OCI-LY1 (cell line): ENCODE results near the gene POLR2J3.
"Not testable (repeated sequence)": the region's sequence is repeated elsewhere in the genome, so short reads cannot be mapped to it uniquely, and the experiment has no call there.

Experiments used
- EZH2 ChIP-seq: fragments of 200-600 bp; sonication (generic), shearing (Covaris generic); IDR thresholded peaks from 2 replicates; pipeline ENCODE4 v1.8.0; 2017; ENCODE audit warnings: borderline replicate concordance, mixed run types, mild to moderate bottlenecking, antibody characterized with exemption, low read length, moderate library complexity, mixed read lengths
- TF ChIP-seq, protein P1 (sequence below): fragments of 200-600 bp; sonication (generic), shearing (Covaris generic); IDR thresholded peaks from 2 replicates; pipeline ENCODE4 v1.5.1; 2017; ENCODE audit warnings: mild to moderate bottlenecking, antibody characterized with exemption, low read length, moderate library complexity, mixed read lengths

DNA sequence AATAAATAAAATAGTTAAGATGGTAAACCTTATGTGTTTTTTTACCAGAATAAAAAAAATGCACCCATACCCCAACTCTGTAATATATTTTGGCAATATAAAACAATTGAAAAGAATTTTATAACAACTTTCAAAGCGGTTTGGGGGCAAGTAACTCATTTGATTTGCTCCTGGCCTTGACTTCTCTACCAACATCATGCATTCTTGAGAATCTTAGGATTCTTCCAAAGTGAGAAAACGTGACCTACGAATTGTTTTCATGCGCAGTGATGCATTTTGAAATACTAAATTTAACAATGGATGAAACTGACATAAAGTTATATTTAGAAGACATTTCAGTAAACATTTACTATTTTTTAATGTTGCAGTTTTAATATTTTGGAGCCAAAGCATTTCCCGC, 51.6 kb downstream of the POLR2J3 start:
- TF ChIP-seq EZH2: not testable (repeated sequence)
- TF ChIP-seq, protein P1, sequence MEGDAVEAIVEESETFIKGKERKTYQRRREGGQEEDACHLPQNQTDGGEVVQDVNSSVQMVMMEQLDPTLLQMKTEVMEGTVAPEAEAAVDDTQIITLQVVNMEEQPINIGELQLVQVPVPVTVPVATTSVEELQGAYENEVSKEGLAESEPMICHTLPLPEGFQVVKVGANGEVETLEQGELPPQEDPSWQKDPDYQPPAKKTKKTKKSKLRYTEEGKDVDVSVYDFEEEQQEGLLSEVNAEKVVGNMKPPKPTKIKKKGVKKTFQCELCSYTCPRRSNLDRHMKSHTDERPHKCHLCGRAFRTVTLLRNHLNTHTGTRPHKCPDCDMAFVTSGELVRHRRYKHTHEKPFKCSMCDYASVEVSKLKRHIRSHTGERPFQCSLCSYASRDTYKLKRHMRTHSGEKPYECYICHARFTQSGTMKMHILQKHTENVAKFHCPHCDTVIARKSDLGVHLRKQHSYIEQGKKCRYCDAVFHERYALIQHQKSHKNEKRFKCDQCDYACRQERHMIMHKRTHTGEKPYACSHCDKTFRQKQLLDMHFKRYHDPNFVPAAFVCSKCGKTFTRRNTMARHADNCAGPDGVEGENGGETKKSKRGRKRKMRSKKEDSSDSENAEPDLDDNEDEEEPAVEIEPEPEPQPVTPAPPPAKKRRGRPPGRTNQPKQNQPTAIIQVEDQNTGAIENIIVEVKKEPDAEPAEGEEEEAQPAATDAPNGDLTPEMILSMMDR: not testable (repeated sequence)
